ENCODE results near the gene CLEC17A.

DNA sequence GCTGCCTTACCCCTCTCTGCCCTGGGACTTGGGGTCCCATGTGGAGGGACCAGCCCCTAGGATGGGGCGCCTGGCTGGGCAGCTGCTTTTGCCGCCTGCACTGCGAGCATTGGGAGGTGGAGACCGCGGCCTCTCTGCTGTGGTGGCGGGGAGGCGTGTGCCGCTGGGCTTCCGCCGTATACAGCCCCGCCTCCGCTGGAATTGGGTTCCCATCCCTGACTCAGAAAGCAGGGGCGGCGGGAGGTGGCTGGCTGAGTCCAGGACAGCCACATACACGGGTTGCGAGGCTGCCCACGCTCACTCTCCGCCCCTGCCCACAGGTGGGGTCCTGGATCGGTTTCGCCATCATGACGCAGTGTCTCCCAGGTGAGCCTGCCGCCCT lies 17.6 kb upstream of the CLEC17A start:
- TF ChIP-seq, protein P1, sequence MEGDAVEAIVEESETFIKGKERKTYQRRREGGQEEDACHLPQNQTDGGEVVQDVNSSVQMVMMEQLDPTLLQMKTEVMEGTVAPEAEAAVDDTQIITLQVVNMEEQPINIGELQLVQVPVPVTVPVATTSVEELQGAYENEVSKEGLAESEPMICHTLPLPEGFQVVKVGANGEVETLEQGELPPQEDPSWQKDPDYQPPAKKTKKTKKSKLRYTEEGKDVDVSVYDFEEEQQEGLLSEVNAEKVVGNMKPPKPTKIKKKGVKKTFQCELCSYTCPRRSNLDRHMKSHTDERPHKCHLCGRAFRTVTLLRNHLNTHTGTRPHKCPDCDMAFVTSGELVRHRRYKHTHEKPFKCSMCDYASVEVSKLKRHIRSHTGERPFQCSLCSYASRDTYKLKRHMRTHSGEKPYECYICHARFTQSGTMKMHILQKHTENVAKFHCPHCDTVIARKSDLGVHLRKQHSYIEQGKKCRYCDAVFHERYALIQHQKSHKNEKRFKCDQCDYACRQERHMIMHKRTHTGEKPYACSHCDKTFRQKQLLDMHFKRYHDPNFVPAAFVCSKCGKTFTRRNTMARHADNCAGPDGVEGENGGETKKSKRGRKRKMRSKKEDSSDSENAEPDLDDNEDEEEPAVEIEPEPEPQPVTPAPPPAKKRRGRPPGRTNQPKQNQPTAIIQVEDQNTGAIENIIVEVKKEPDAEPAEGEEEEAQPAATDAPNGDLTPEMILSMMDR (IDR thresholded peaks at IDR 0.05): no peak
- TF ChIP-seq EP300 (IDR thresholded peaks at IDR 0.05) (no peak), POLR2A (IDR thresholded peaks at IDR 0.05) (no peak)
